HG03520 (cell line): ENCODE data around the gene TUBB3.
"Not testable (repeated sequence)": the region's sequence is repeated elsewhere in the genome, so short reads cannot be mapped to it uniquely, and the experiment has no call there.

ENCODE experiments used
- ATAC-seq: cut with Tn5 transposase; IDR thresholded peaks from one replicate; pipeline ENCODE4 v1.9.1; 2021; ENCODE audit warnings: mild to moderate bottlenecking, moderate library complexity; ENCODE audit not compliant: unreplicated experiment

TUBB3 gene

GRCh38 chr16:89917773-89918452 is 5.2 kb upstream of the TUBB3 start:
- ATAC-seq: no peak

- ATAC-seq: no peak
Observed at GRCh38 chr16:89918453-89919347, 4.4 kb upstream of the TUBB3 start, which contains the start of gene MC1R. Gene MC1R (plus strand): TSS chr16:89918862. CDS start chr16:89919259, 397 bp downstream.

- no peak for ATAC-seq
Observed at GRCh38 chr16:89919535-89920406, 3.4 kb upstream of the TUBB3 start.

- no peak for ATAC-seq
Observed at GRCh38 chr16:89920723-89921122, 2.4 kb upstream of the TUBB3 start.

- no peak for ATAC-seq
Observed at GRCh38 chr16:89921131-89921701, 1.9 kb upstream of the TUBB3 start.

DNA sequence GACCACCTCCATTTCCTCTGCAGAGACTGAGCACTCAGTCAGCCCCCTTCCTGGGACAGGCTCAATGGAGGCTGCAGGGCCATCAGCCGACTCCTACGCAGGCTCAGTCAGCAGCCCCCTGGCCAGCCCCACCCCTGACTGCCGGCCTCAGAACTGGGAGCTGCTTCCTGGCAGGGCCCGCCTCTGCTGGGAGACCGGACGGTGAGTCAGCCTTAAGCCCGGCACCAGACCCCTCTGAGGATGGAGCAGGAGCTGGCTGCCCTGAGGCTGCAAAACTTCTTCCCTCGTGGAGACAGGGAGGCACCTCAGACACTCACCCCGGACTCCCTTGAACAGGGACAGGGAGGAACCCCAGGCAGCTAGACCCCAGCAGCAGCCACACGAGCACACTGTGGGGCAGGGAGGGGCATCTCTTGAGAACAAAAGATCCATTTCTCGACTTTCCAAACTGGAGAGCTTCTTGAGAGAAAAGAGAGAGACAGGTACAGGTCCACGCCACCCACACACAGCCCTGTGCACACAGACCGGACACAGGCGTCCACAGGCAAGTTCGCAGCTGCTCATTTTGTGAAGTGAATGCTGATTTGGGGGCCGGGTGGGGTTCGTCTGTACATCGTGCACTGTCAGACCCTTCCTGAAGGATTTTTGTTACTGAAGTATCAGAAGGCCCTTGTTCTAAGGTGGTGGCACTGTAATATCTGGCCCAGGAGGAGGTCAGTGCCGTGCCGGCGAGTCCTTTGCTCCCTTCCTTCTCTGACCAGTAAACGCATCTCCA is 1.3 kb upstream of the TUBB3 start:
- no peak for ATAC-seq

DNA sequence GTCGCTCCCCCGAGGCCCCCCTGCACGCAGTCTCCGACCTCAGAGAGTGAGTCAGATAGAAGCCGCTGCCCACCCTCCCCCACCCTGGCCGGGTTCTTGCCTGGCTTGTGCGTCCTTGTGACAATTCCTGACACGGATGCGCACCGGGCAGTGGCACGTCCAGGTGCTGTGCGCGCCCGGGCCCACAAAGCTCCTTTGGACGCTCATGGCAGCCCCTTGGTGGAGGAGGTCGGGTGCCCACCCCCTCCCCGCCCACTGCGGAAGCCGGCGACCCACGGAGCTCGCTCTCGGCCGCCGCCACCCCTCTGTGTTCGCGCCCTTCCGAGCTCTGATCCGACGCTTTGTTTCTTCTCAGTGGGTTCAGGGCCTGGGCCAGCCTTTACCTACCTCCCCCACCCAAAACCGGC is 662 bp upstream of the TUBB3 start:
- ATAC-seq: no peak

DNA sequence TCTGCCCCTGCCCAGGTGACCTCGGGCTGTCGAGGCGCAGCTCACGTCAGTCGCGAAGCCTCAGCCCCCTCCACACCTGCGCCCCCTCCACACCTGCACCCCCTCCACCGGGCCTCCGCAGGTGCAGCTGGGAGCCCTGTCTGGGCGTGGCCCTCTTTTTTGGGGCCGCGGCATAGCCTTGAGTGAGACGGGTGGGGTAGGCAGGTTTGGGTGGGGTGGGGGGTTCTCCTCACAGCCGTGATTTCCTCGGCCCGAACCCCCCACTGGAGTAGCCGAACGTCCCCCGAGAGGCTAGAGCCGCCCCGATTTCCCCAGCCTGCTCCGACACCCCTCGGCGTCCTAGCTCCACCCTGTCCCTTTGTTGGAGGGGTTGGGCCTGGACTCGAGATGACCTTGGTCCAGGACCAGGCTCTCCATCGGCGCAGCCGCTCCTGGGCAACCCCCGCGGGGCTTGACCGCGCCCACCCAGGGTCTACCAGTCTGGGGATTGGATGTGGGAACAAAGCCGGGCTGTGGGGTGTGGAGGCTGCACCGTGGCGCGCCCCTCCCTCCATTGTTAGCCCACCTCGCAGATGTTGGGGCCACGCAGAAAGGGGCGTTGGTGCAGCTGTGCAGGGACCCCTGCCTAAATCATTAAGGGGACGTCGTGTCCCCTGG is 626 bp downstream of the TUBB3 start:
- no peak for ATAC-seq

DNA sequence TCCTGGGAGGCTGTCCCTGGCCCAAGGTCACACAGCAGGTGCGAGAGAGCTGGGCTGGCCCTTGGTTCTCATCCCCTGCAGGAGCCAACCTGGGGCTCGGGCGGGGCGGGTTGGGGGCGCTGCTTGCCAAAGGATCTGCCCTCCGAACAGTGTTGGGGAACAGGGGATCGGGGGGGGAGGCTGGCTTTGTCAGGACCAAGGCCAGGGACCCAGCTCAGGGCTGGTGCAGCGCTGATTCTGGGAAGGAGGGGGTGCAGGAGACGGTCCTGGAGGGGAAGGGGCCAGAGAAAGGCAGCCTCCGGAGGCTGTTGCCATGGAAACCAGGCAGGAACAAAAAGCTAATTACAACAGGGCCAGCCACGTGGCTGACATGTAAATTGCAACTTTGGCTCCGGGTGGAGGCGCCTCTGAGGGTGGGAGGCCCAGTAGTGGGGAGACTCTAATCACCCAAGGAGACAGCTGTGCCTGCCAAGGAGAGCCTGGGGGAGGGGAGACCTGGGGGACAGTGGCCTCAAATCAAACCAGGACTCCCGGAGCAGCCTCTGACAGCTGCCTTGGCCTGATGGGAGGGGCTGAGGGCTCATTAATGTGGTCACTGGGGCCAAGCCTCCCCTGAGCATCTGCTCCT is 1.3 kb downstream of the TUBB3 start:
- no peak for ATAC-seq

DNA sequence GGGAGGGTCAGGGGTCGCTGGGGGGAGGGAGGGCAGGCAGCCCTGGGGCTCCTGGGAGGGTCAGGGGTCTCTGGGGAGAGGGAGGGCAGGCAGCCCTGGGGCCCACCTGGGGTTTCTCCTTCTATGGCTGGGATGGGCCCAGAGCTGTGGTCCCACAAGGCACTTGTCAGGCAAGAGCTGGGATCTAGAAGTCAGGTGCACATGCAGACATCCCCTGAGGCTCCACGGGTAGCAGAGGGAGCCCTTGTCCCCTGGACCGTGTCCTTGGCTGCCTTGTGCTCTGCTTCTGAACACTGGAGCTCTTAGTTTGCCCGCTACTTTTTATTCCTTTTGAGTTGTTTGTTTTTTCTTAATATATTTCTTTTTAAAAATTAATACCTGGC is 1.8 kb downstream of the TUBB3 start:
- no peak for ATAC-seq

DNA sequence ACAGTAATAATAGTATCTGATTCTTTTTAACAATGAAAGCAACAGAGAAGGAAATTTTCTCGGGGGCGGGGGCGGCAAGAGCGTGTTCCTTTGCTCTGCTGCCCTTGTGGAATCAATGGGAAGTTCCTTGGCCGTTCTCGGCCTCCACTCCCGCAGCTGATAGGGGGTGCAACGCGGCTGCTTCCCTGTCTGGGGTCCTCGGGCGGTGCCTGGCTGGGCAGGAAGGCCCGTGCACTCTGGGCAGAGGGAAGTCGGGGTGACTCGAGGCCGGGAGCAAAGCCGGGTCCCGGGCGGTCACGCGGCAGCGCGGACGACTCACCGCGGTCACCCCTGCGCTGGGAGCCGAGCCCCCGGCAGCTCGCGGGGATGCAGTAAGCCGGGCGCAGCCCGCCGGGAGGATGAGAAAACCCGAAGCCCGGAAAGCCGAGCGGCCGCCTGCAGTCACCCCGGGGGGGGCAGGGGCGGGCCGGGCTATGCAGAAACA is 2.5 kb downstream of the TUBB3 start:
- no peak for ATAC-seq

DNA sequence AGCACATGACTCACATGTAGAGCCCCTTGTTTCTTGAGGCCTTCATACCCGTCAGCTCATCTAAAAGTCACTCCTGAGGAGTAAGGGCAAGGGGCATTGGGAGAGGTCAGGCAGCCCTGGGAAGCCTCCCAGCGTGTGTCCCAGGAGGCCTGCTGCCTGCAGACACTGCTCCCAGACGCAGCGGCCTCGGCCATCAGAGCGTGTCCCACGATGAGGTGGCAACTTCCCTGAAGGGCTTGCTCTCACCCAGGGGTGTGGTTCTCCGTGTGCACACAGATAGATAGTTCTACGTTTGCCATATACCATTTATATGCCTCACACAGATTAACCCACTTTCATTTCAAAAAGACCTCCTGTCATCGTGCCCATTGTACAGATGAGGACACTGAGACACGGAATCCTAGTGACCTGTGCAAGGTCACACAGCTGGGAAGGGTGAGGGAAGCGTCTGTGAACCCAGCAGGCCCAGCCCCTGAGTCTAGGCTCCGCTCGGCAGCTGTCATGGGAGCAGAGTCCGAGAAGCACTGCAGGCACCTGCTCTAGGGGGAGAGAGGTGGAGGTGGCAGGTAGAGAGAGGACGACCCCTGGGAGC is 8.3 kb downstream of the TUBB3 start:
- no peak for ATAC-seq

DNA sequence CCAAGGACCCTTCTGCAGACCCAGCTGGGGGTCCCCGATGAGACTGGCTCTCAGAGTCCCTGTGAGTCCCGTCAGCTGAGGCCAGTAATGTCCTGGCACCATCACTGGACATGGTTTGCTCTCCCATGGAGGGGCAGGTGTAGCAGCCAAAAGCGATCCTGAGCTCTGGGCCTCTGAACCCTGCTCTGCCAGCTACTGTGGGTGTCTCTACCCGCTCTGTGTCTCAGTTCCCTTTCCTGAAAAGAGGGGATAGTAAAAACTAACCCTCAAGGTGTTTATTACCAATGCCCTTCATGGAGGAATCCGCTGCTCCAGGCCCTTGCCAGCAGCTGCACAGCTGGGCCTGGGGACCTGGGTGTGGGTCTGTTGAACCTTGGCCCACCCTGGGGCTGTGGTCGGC is 8.8 kb downstream of the TUBB3 start:
- ATAC-seq: no peak

- not testable (repeated sequence) for ATAC-seq
Observed at GRCh38 chr16:89934019-89934418, 10.9 kb downstream of the TUBB3 start.

DNA sequence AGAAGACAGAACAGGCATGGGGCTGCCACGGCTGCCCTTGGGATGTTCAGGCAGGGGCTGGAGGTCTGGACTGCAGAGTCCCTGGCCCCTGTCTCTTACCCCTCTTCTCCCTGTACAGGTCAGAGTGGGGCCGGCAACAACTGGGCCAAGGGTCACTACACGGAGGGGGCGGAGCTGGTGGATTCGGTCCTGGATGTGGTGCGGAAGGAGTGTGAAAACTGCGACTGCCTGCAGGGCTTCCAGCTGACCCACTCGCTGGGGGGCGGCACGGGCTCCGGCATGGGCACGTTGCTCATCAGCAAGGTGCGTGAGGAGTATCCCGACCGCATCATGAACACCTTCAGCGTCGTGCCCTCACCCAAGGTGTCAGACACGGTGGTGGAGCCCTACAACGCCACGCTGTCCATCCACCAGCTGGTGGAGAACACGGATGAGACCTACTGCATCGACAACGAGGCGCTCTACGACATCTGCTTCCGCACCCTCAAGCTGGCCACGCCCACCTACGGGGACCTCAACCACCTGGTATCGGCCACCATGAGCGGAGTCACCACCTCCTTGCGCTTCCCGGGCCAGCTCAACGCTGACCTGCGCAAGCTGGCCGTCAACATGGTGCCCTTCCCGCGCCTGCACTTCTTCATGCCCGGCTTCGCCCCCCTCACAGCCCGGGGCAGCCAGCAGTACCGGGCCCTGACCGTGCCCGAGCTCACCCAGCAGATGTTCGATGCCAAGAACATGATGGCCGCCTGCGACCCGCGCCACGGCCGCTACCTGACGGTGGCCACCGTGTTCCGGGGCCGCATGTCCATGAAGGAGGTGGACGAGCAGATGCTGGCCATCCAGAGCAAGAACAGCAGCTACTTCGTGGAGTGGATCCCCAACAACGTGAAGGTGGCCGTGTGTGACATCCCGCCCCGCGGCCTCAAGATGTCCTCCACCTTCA is 11.7 kb downstream of the TUBB3 start:
- no peak for ATAC-seq

- not testable (repeated sequence) for ATAC-seq
Observed at GRCh38 chr16:89935620-89936019, 12.5 kb downstream of the TUBB3 start.

GRCh38 chr16:89936034-89936433 is 12.9 kb downstream of the TUBB3 start:
- ATAC-seq: no peak
